K562 (cell line): ENCODE data around the gene SLC26A3. TPM values are rescaled to one million over a fixed set of nuclear protein-coding genes. Genes with fewer than 3 reads are reported as not detected.

Experiments used
- BACH1 ChIP-seq: fragments of 200-800 bp; sonication (Bioruptor generic); IDR thresholded peaks from 2 replicates; pipeline ENCODE4 v1.6.1; 2016; ENCODE audit warnings: missing genetic modification characterization, missing compliant biosample characterization
- CEBPB ChIP-seq: fragments of 450-650 bp; IDR thresholded peaks from 2 replicates; pipeline ENCODE4 v1.6.1; 2016; ENCODE audit warnings: missing genetic modification characterization, missing compliant biosample characterization
- CTBP1 ChIP-seq: fragments of 450-650 bp; IDR thresholded peaks from 2 replicates; pipeline ENCODE4 v1.6.1; 2016; ENCODE audit warnings: borderline replicate concordance
- MAFF ChIP-seq: IDR thresholded peaks from 2 replicates; pipeline ENCODE4 v1.6.1; 2012; ENCODE audit warnings: low read length, improper control_type of control experiment
- PCBP2 ChIP-seq: fragments of 200-400 bp; formaldehyde crosslinking; IDR thresholded peaks from 2 replicates; pipeline ENCODE4 v1.6.1; 2018; ENCODE audit warnings: low read length, low read depth, mild to moderate bottlenecking, moderate library complexity; ENCODE audit not compliant: poor library complexity, severe bottlenecking
- TBP ChIP-seq: optimal IDR thresholded peaks from 2 replicates; pipeline ENCODE3; 2011; ENCODE audit warnings: low read depth, low read length, improper control_type of control experiment
- TFE3 ChIP-seq: fragments of 450-650 bp; formaldehyde crosslinking; IDR thresholded peaks from 2 replicates; pipeline ENCODE4 v1.4.0; 2020; ENCODE audit warnings: mild to moderate bottlenecking, mixed read lengths
- ZNF280B ChIP-seq: fragments of 250-450 bp; sonication (Bioruptor Pico); IDR thresholded peaks from 2 replicates; pipeline ENCODE4 v1.5.1; 2021; ENCODE audit warnings: mild to moderate bottlenecking
- polyA plus RNA-seq, 8 experiments: library from polyadenylated mRNA; depleted of rRNA in 4 of 8; stranded (reverse) in 5 of 8; unstranded in 3 of 8; fragments of >200 nt; fragmentation: Nextera tagmentation in 2 of 8; fragmentation: Illumina TruSeq in 1 of 8; extraction: Ambion mirVana in 2 of 8; extraction: Trizol in 1 of 8; gene quantifications; 2 replicates each; pipeline versions ENCODE4 v1.2.1 to v1.2.3, GENCODE V29; 2011 to 2014; ENCODE audit warnings: inconsistent platforms in 1 of 8, missing spikeins in 1 of 8
- total RNA-seq, 7 experiments: library from RNA; depleted of rRNA in 6 of 7; stranded (reverse); fragments of >200 nt in 6 of 7; fragmentation: Illumina TruSeq in 2 of 7; extraction: Trizol in 2 of 7; gene quantifications; 2 replicates each; pipeline versions ENCODE4 v1.2.1 to v1.2.3, GENCODE V29; 2011 to 2021; ENCODE audit warnings: low replicate concordance in 1 of 7

The SLC26A3 gene
- total and polyA plus RNA-seq, 9 of the 15 experiments (the other 6 are each of a cell fraction or from before 2014, with no cell fraction given) = 0.86 TPM; not detected in 8

GRCh38 chr7:107718456-107719193 lies 84.4 kb downstream of the SLC26A3 start (continued):
- TF ChIP-seq CEBPB (tag) (no peak), BACH1 (no peak), TBP (no peak), PCBP2 (no peak), TFE3 (CRISPR knock-in tag) (no peak), MAFF (no peak), CTBP1 (no peak), ZNF280B (CRISPR knock-in tag) (no peak)
